Stimulated activated CD4-positive, alpha-beta T cell treated with anti-CD3 and anti-CD28 coated beads, Interleukin-12 subunit alpha, Interleukin-12 subunit beta, amount 100 ng/mL, for 4 hours (primary cell): Measurements from ENCODE around the gene RBFOX1.

Experiments
- DNase-seq: peaks from one replicate; pipeline ENCODE4 v3.0.0-alpha.2; 2020

Gene RBFOX1

DNA sequence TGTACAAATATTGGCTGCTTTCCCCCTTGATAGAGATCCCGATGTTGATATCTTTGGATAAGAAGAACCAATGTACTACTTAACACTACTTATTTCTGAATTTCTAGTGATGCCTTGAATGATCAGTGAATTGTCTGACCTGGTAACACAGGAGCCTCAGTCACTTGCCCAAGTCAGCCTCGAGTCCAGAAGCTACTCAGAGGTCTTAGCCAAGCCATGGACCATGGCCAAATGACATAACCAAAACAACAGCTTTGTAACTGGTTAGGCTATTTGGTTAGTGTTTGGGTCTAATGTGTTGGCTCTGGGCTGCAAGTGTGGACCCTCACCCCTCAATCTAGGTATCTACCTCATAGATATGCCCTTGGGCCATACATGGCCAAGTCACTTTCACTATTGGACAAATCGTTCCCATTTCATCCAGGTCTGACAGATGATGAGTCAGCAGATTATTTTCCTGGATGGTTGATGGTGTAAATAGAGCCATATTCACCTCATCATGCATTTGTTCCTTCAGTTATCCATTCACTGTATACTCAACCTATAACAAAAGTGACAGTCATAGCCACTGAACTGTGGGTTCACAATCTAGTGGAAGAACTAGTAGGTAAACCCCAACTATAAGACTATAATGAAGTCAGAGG is 3.5 kb downstream of the RBFOX1 start:
- DNase-seq, result no peak

DNA sequence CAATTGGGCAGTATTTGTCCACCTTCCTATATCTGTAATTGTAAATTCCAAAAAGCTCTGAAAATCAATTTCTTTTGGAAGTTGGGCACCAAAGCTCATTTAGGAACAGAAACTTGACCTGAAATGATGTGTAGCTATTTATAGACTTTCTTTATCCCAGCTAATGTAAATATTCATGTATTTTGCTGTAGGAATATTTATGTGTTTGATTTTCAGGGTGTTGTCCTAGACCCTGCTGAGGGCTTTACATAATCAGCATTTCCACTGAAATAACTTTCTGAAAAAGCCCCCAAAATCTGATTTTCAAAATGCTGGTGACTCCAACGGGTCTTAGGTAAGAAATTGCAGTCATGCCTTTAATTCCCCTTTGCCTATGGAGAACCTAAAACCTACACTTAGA is 4.1 kb downstream of the RBFOX1 start:
- DNase-seq, result no peak

- DNase-seq, result no peak
Observed at GRCh38 chr16:7338826-7339225, 6.2 kb downstream of the RBFOX1 start.

DNA sequence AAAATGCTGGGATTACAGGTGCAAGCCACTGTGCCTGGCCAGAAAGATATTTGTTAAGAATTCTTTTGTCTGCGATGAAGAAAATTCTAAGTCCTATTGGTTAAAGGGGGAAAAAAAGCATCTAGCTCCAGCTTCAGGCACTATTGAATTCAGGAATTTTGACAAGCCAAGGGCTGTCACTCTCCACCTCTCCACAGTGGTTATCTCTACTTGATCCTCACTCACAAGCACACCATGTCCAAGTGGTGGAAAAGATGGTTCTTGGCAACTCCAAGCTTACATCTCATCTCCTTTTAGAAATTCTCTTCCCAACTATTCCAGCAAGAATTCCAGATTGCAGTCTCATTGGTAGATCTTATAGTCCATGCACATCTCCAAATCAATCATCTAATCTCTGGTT is 7.1 kb downstream of the RBFOX1 start:
- no peak for DNase-seq

GRCh38 chr16:7340938-7341337 is 8.3 kb downstream of the RBFOX1 start:
- DNase-seq, result no peak

- DNase-seq, result no peak
Observed at GRCh38 chr16:7342598-7342997, 10.0 kb downstream of the RBFOX1 start.

- no peak for DNase-seq
Observed at GRCh38 chr16:7343243-7343642, 10.6 kb downstream of the RBFOX1 start.

GRCh38 chr16:7344830-7345780 is 12.5 kb downstream of the RBFOX1 start:
- no peak for DNase-seq

GRCh38 chr16:7350806-7351205 is 18.2 kb downstream of the RBFOX1 start:
- no peak for DNase-seq

GRCh38 chr16:7351610-7352510 is 19.2 kb downstream of the RBFOX1 start:
- no peak for DNase-seq

DNA sequence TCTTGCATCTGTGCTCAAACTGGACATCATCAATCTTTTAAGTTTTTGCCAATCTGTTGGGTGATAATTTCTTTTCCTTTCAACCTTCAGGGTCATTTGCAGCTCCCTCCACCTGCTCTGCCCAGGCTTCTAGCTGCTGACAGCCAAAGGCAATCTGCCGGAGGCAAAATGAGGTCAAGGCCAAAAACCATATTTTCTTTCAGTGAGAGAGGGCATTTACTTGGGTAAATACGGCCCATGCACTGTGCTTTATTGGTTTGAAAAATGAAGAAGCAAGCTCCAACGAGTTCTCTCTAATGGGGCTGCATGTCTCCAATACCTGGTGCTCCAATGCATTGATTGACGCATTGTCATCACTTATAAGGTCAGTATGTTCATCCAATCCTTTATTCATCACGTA is 23.1 kb downstream of the RBFOX1 start:
- no peak for DNase-seq

DNA sequence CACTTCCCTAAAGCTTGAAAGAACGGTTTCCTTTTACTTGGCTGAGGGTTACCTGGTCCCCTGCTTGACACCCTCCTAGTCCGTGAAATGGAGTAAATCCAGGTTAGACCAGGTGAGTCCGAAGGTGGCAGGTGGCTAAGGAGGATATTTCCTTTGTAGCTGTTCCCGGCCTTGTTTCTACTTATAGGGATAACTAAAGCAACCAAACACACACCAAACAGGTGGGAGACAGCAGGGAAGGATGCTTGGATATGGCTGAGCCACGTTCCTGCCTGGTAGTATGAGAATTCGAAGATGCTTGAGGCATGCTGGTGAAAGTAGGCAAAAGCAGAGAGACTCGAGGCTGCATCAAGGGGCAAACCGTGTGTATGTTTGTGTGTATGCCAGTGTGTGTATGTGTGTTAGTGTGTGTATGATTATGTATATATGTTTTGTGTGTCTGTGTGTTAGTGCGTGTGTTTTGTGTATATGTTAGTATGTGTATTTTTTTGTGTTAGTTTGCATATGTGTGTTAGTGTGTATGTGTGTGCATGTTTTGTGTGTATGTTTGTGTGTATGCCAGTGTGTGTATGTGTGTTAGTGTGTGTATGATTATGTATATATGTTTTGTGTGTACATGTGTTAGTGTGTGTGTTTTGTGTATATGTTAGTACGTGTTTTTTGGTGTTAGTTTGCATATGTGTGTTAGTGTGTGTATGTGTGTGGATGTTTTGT is 28.9 kb downstream of the RBFOX1 start:
- DNase-seq, result no peak

GRCh38 chr16:7362231-7362630 is 29.6 kb downstream of the RBFOX1 start:
- DNase-seq, result no peak

- DNase-seq, result no peak
Observed at GRCh38 chr16:7363422-7364417, 31.1 kb downstream of the RBFOX1 start.

- no peak for DNase-seq
Observed at GRCh38 chr16:7366041-7366440, 33.4 kb downstream of the RBFOX1 start.

DNA sequence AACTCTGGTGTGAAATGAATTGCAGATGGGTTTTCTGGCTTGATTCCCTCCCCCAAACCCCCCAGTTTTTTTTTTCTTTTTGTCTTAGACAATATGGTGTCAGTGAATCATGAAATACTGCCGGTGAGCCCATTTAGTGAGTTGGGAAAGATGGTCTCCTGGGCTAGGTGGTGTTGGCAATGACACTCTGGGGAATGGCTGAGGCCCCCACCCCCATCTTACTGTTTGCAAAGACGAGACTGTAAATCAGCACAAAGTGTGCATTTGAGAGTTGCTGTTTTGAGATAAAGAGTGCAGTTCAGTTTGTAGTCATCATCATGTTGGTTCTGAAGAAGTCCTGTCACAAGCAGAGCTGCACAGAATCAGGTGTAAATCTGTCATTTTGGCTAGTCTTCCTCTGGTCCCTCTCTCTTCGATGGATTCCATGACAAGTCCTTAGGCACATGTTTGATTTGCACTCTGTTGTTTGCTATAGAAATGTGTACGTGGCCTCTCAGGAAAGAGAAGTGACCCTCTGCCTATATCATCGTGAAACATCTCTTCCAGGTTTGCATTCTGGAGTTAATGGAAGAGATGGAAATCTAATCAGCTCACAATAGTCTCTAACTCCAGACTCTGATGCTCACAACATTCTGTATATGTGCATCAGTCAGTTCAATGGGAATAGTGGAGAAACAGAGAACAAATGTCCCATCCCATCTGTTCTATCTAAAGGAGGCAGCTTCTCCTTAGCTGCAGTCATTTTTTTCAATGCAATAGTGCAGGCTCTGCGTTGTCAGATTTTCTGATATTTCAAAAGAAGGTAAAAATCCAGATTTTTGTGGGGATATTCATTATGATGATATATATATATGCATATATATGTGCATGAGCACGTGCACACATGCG is 34.6 kb downstream of the RBFOX1 start:
- no peak for DNase-seq

GRCh38 chr16:7369204-7369603 is 36.6 kb downstream of the RBFOX1 start:
- DNase-seq, result no peak

DNA sequence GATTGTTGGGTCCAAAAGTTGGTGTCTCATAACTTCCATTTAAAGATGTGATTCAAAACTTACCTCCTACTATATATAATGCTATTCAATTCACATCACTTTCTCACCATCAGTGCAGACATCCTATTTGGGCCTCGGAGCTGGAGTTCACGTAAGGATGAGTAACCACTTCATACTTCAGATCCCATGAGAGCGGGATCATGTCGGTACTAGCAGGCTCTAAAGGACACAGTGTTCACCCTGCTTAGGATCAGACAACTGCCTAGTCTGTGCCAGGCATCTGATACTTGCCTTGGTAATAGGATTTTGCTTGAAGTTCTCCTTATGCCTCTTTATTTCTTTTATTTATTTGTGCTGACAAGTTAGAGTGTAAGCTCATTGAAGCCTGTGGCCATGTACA is 39.5 kb downstream of the RBFOX1 start:
- no peak for DNase-seq

- no peak for DNase-seq
Observed at GRCh38 chr16:7373776-7374175, 41.1 kb downstream of the RBFOX1 start.

DNA sequence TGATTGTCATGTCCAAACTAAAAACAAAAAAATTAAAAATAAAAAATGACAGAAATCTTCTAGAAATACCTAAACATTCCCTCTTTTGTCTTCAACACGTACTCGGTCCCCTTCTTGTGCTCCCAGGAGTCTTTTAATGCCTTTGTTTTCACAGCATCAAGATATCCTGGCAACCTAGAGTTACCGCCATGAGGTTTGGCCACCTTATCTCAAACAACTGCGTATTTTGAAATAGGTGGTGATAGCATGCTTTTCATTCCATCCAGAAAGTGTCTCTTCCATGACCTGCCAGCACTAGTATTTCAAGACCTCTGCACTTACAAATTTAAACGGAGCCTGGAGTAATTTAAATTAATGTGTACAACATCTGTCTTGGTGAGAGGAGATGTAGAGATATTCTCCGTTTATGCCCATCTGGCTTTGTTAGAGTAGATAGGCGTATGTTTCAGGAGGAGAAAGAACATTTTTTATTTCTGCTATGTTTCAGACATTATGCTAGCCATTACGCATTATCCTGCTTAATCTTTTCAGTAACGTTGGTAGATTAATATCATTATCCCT is 42.0 kb downstream of the RBFOX1 start:
- no peak for DNase-seq
